GM12864 (cell line): Measurements from ENCODE around the gene SPOUT1.

Experiments used
- DNase-seq: peaks from one replicate; pipeline ENCODE4 v3.0.0-alpha.2; 2011; ENCODE audit warnings: low read depth
- H3K4me3 ChIP-seq: 2 replicates; pipeline ENCODE4 v1.5.1; 2011; ENCODE audit warnings: mild to moderate bottlenecking, low read depth, low read length, control low read depth
- CTCF ChIP-seq: IDR thresholded peaks from 2 replicates; pipeline ENCODE4 v1.5.1; 2011; ENCODE audit warnings: low read depth, mild to moderate bottlenecking, moderate library complexity, low read length, control low read depth, inconsistent platforms; ENCODE audit errors: missing control alignments

The SPOUT1 gene

GRCh38 chr9:128841694-128842492 is 12.3 kb upstream of the SPOUT1 start:
- no peak for DNase-seq
- no peak overlapping the region for H3K4me3 ChIP-seq
- TF ChIP-seq CTCF: no peak

GRCh38 chr9:128840524-128840923 is 10.9 kb upstream of the SPOUT1 start:
- DNase-seq: no peak
- H3K4me3 ChIP-seq: no peak overlapping the region
- TF ChIP-seq CTCF: no peak

- no peak for TF ChIP-seq CTCF
- H3K4me3 ChIP-seq: no peak overlapping the region
- no peak for DNase-seq
Measured at GRCh38 chr9:128838338-128838737, 8.7 kb upstream of the SPOUT1 start.

GRCh38 chr9:128836509-128837145 is 7.0 kb upstream of the SPOUT1 start:
- no peak for TF ChIP-seq CTCF
- no peak overlapping the region for H3K4me3 ChIP-seq
- no peak for DNase-seq

GRCh38 chr9:128835246-128836210 is 5.9 kb upstream of the SPOUT1 start:
- no peak overlapping the region for H3K4me3 ChIP-seq
- no peak for DNase-seq
- TF ChIP-seq CTCF: no peak

- TF ChIP-seq CTCF: no peak
- no peak for DNase-seq
Measured at GRCh38 chr9:128833696-128834095, 4.1 kb upstream of the SPOUT1 start.

More at GRCh38 chr9:128833696-128834095, 4.1 kb upstream of the SPOUT1 start:
- no peak overlapping the region for H3K4me3 ChIP-seq
